Body of pancreas (tissue), 4 donors: ENCODE data around the gene NKAPL.

Source experiments
- CTCF ChIP-seq, 7 experiments: fragments of 450-650 bp in 4 of 7; fragments of 200-600 bp in 3 of 7; sonication (generic) in 3 of 7; IDR thresholded peaks; one replicate each; pipeline ENCODE4 v1.5.1; 2016 to 2019; ENCODE audit warnings: antibody characterized with exemption in 7 of 7
- POLR2A ChIP-seq, 3 donors: fragments of 450-650 bp; IDR thresholded peaks; one replicate each; pipeline ENCODE4 v1.6.1; 2016; ENCODE audit warnings: antibody characterized with exemption in 3 of 3, mild to moderate bottlenecking in 2 of 3

- TF ChIP-seq POLR2A (IDR thresholded peaks at IDR 0.05) (no peak), CTCF (IDR thresholded peaks at IDR 0.05) (no peak)
Measured at GRCh38 chr6:28277746-28278145, 18.6 kb downstream of the NKAPL start.
